Upper lobe of left lung (tissue), 6 donors: ENCODE results near the gene PCSK2. TPM values are rescaled to one million over a fixed set of nuclear protein-coding genes. Genes with fewer than 3 reads are reported as not detected.
"Not testable (repeated sequence)": the region's sequence is repeated elsewhere in the genome, so short reads cannot be mapped to it uniquely, and the experiment has no call there.

Source experiments
- ATAC-seq, 2 donors: fragments of 200-7000 bp; cut with Tn5 transposase; one replicate each; pipeline ENCODE4 v1.9.1; 2022; ENCODE audit warnings: mild to moderate bottlenecking in 2 of 2, moderate library complexity in 2 of 2; ENCODE audit not compliant: low FRiP score in 2 of 2
- DNase-seq, 2 donors: peaks; one replicate each; pipeline ENCODE4 v3.0.0-alpha.2; 2019 to 2020
- H3K27ac ChIP-seq, 4 donors: fragments of 200-600 bp; sonication (generic); one replicate each; pipeline ENCODE4 v1.5.1; 2016 to 2019
- H3K27me3 ChIP-seq, 4 donors: fragments of 200-600 bp; sonication (generic); one replicate each; pipeline ENCODE4 v1.5.1; 2017 to 2019
- H3K36me3 ChIP-seq, 4 donors: fragments of 200-600 bp; sonication (generic); one replicate each; pipeline ENCODE4 v1.5.1; 2016 to 2019
- H3K4me1 ChIP-seq, 4 donors: fragments of 200-600 bp; sonication (generic); one replicate each; pipeline ENCODE4 v1.5.1; 2018 to 2019
- H3K4me3 ChIP-seq, 4 donors: fragments of 200-600 bp; sonication (generic); one replicate each; pipeline ENCODE4 v1.5.1; 2017 to 2019; ENCODE audit warnings: mild to moderate bottlenecking in 2 of 4, moderate library complexity in 1 of 4
- H3K9me3 ChIP-seq, 4 donors: fragments of 200-600 bp; sonication (generic); one replicate each; pipeline ENCODE4 v1.5.1; 2018 to 2019
- CTCF ChIP-seq, 6 experiments: fragments of 450-650 bp in 4 of 6; fragments of 200-600 bp in 2 of 6; sonication (generic) in 2 of 6; IDR thresholded peaks; one replicate each; pipeline ENCODE4 v1.5.1; 2016 to 2019; ENCODE audit warnings: antibody characterized with exemption in 6 of 6
- EP300 ChIP-seq, 4 donors: sonication (generic); formaldehyde crosslinking; IDR thresholded peaks; one replicate each; pipeline ENCODE4 v1.5.1; 2017; ENCODE audit warnings: antibody characterized with exemption in 4 of 4, control low read depth in 2 of 4
- POLR2A ChIP-seq, 4 donors: fragments of 450-650 bp; IDR thresholded peaks; one replicate each; pipeline ENCODE4 v1.5.1; 2016 to 2017; ENCODE audit warnings: antibody characterized with exemption in 4 of 4, mild to moderate bottlenecking in 2 of 4
- POLR2AphosphoS5 ChIP-seq, 2 donors: sonication (generic); formaldehyde crosslinking; IDR thresholded peaks; one replicate each; pipeline ENCODE4 v1.5.1; 2017; ENCODE audit warnings: antibody characterized with exemption in 2 of 2
- WGBS, 2 donors: methylation state at CpG; one replicate each; pipeline ENCODE4 v1.1.5; 2017 to 2018; 5-methylcytosine and 5-hydroxymethylcytosine counted together
- total RNA-seq, 6 donors: library from RNA; depleted of rRNA in 4 of 6; stranded (reverse); fragments of >200 nt in 4 of 6; gene quantifications; one replicate each; pipeline versions ENCODE4 v1.1.0 to v1.2.1, GENCODE V29; 2016 to 2021
- donor health status: DM: no; HTN: no; CAD: no; lungs with moderate emphysema.
- donor health status: DM: no; HTN: yes; CAD: no; lungs with severe emphysema.

PCSK2 gene
- total RNA-seq, 6 donors from 2014 or later = 1.4 to 75.3 (median 15.9) TPM

DNA sequence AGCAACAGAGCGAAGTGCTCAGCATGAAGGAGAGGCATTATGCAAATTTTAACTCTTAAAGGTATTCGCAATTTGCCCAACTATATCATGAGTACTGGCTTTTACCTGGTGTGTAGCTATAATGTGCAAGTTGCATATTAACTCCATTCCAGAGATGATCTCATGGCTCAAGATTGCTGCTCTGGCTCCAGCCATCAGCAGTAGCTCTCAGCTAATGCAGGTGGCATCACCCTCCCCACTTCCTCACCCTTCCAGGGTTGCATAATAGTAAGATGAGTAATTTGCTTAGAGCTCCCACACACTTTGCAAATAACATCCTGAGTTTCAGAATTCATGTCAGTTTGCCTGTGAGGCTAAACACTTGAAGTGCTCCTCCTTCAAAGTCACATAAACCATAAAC is 15.9 kb upstream of the PCSK2 start:
- DNase-seq (no peak), ATAC-seq (no peak)
- H3K27ac ChIP-seq = no peak overlapping the region
- 90 to 93% methylated on average over 2 of the region's 2 CpGs for WGBS, 2 donors
- no peaks in the 10 kb centered on the region for H3K4me1 ChIP-seq
- TF ChIP-seq POLR2A (IDR thresholded peaks at IDR 0.05) = no peak
- TF ChIP-seq POLR2AphosphoS5 (IDR thresholded peaks at IDR 0.05) = no peak
- no peak for TF ChIP-seq CTCF (IDR thresholded peaks at IDR 0.05)
- no peak for TF ChIP-seq EP300 (IDR thresholded peaks at IDR 0.05)
- H3K9me3 ChIP-seq = no peaks in the 10 kb centered on the region
- no peaks in the 10 kb centered on the region for H3K36me3 ChIP-seq
- no peaks in the 10 kb centered on the region for H3K27me3 ChIP-seq
- no peak overlapping the region for H3K4me3 ChIP-seq

DNA sequence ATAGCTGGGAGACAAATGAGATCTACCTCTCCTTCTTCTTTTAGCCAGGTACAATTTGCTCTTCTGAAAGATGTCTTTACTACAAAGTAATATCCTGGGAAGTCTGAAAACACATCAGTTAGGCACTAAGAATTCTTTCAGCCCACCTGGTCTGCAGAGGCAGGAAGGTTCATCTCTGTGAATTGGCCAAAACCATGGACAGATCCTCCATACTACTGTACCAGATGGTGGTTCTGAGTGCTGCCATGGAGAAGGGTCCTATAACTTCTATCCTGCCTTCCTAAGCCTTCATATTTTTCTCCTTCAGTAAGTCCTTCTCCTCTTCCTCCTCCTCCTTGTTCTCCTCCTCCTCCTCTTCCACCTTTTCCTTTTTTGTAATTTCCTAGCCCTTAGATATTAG is 11.7 kb upstream of the PCSK2 start:
- no peaks in the 10 kb centered on the region for H3K9me3 ChIP-seq
- no peaks in the 10 kb centered on the region for H3K36me3 ChIP-seq
- no peak for TF ChIP-seq POLR2AphosphoS5 (IDR thresholded peaks at IDR 0.05)
- TF ChIP-seq CTCF (IDR thresholded peaks at IDR 0.05) = no peak
- no peak for TF ChIP-seq POLR2A (IDR thresholded peaks at IDR 0.05)
- H3K27me3 ChIP-seq = no peaks in the 10 kb centered on the region
- H3K4me3 ChIP-seq = no peak overlapping the region
- no peaks in the 10 kb centered on the region for H3K4me1 ChIP-seq
- DNase-seq (no peak), ATAC-seq (no peak)
- H3K27ac ChIP-seq = no peak overlapping the region

- ATAC-seq, H3K36me3 ChIP-seq, H3K4me1 ChIP-seq, H3K27ac ChIP-seq, H3K9me3 ChIP-seq, DNase-seq, H3K27me3 ChIP-seq, H3K4me3 ChIP-seq: not testable (repeated sequence)
- 90 to 91% methylated on average over 1 of the region's 1 CpG for WGBS, 2 donors
Measured at GRCh38 chr20:17219856-17220255, 7.0 kb upstream of the PCSK2 start.

GRCh38 chr20:17223553-17223952 is 3.3 kb upstream of the PCSK2 start:
- WGBS, 2 donors = 72 to 81% methylated on average over 3 of the region's 3 CpGs
- ATAC-seq (no peak), DNase-seq (no peak)
- Histone ChIP-seq H3K9me3 (no peaks in the 10 kb centered on the region), H3K36me3 (no peaks in the 10 kb centered on the region), H3K27ac (no peak overlapping the region), H3K4me1 (peaks cover 11 to 24% (median 17%) of the 10 kb centered on the region in 4 donors), H3K4me3 (no peak overlapping the region), H3K27me3 (peaks cover 0 to 15% (median 7%) of the 10 kb centered on the region in 4 donors)
- TF ChIP-seq POLR2A (IDR thresholded peaks at IDR 0.05) (no peak), POLR2AphosphoS5 (IDR thresholded peaks at IDR 0.05) (no peak), EP300 (IDR thresholded peaks at IDR 0.05) (no peak), CTCF (IDR thresholded peaks at IDR 0.05) (no peak)

GRCh38 chr20:17225851-17226409 is 910 bp upstream of the PCSK2 start:
- H3K36me3 ChIP-seq = no peaks in the 10 kb centered on the region
- WGBS, 2 donors = 1 to 3% methylated on average over 10 to 38 of the region's 38 CpGs
- H3K27ac ChIP-seq = no peak overlapping the region
- peak overlapping the region in 3 of 4 donors; percentile 40 to 48 (median 44) for H3K4me3 ChIP-seq
- no peaks in the 10 kb centered on the region for H3K9me3 ChIP-seq
- TF ChIP-seq POLR2A (IDR thresholded peaks at IDR 0.05) = no peak
- H3K4me1 ChIP-seq = peaks cover 11 to 28% (median 17%) of the 10 kb centered on the region in 4 donors
- ATAC-seq (peak; percentile 28 to 56), DNase-seq (peak in 1 of 2 donors; percentile 86)
- H3K27me3 ChIP-seq = peaks cover 0 to 15% (median 7%) of the 10 kb centered on the region in 4 donors

DNA sequence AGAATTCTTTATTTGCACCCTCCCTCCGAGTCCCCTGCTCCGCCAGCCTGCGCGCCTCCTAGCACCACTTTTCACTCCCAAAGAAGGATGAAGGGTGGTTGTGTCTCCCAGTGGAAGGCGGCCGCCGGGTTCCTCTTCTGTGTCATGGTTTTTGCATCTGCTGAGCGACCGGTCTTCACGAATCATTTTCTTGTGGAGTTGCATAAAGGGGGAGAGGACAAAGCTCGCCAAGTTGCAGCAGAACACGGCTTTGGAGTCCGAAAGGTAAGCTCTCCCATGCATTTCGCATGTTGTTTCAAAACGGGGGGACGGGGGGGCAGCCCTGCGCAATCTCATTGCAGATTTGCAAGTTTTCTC is 357 bp downstream of the PCSK2 start:
- Histone ChIP-seq H3K36me3 (no peaks in the 10 kb centered on the region), H3K9me3 (no peaks in the 10 kb centered on the region), H3K4me3 (peak overlapping the region in 3 of 4 donors; percentile 40 to 48 (median 44)), H3K27ac (no peak overlapping the region), H3K27me3 (peaks cover 0 to 15% (median 7%) of the 10 kb centered on the region in 4 donors), H3K4me1 (peaks cover 11 to 28% (median 17%) of the 10 kb centered on the region in 4 donors)
- DNase-seq (no peak), ATAC-seq (no peak)
- WGBS, 2 donors = 3 to 5% methylated on average over 17 of the region's 17 CpGs
- no peak for TF ChIP-seq EP300 (IDR thresholded peaks at IDR 0.05)
